SK-N-MC (cell line): ENCODE results near the gene COL18A1.

Source experiments
- DNase-seq: peaks from one replicate; pipeline ENCODE4 v3.0.0-alpha.2; 2011; ENCODE audit warnings: low read depth, low spot score
- H3K27ac ChIP-seq: fragments of 200-600 bp; sonication (generic); 2 replicates; pipeline ENCODE4 v1.5.1; 2016; ENCODE audit warnings: mixed run types
- H3K36me3 ChIP-seq: fragments of 200-600 bp; sonication (generic); 2 replicates; pipeline ENCODE4 v1.6.1; 2017; ENCODE audit warnings: antibody characterized with exemption, low read length, mixed read lengths; ENCODE audit not compliant: insufficient read depth
- H3K4me3 ChIP-seq: fragments of 200-600 bp; sonication (generic); 2 replicates; pipeline ENCODE4 v1.5.1; 2016
- H3K9ac ChIP-seq: fragments of 200-600 bp; sonication (generic); 2 replicates; pipeline ENCODE4 v1.8.0; 2017; ENCODE audit warnings: mixed run types, mixed read lengths; ENCODE audit not compliant: insufficient read length
- H3K9me3 ChIP-seq: fragments of 200-600 bp; sonication (generic); 2 replicates; pipeline ENCODE4 v1.6.1; 2017; ENCODE audit warnings: low read depth, mild to moderate bottlenecking, antibody characterized with exemption, low read length, moderate library complexity, mixed read lengths
- EZH2 ChIP-seq: fragments of 200-600 bp; sonication (generic); IDR thresholded peaks from one replicate; pipeline ENCODE4 v1.6.1; 2017; ENCODE audit warnings: antibody characterized with exemption
- FOXP2 ChIP-seq: optimal IDR thresholded peaks from 2 replicates; pipeline ENCODE3; 2011; ENCODE audit warnings: mild to moderate bottlenecking, moderate library complexity; ENCODE audit not compliant: insufficient read depth; ENCODE audit errors: extremely low read length, control extremely low read depth
- POLR2AphosphoS5 ChIP-seq: IDR thresholded peaks from 2 replicates; pipeline ENCODE4 v1.6.1; 2012; ENCODE audit warnings: mild to moderate bottlenecking, low read depth, low read length, borderline replicate concordance

Gene COL18A1

DNA sequence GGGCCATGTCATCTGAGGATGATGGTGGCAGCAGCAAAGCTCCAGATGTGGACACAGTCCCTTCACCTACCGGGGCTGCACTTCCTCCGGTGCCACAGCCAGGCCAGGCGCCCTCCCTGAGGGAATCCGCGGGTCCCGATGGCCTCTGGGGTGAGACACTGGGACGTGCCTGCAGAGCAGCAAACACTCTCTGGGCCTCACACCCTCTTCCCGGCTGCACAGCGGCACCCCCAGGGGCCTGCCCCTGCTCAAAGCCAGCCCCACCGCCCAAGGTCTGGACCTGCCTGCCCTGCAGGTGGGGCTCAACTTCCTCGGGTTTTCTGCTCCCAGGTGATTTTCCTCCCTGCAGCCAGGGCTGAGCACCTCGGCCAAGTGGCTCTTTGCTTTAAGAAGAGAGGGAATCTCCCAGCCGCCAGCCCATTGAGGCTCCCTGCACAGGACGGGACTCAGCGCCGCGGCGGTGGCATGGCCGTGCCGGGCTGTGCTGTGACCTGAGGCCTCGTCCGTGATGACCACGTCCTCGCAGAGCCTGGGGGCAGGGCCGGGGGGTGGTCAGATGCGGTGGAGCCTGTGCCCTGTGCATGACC, 21.3 kb upstream of the COL18A1 start:
- TF ChIP-seq POLR2AphosphoS5 (no peak), FOXP2 (no peak), EZH2 (no peak)
- no peaks in the 10 kb centered on the region for H3K9me3 ChIP-seq
- H3K36me3 ChIP-seq: no peaks in the 10 kb centered on the region
- H3K4me3 ChIP-seq: no peak overlapping the region
- no peak for DNase-seq
- H3K9ac ChIP-seq: no peak overlapping the region
- H3K27ac ChIP-seq: no peak overlapping the region

DNA sequence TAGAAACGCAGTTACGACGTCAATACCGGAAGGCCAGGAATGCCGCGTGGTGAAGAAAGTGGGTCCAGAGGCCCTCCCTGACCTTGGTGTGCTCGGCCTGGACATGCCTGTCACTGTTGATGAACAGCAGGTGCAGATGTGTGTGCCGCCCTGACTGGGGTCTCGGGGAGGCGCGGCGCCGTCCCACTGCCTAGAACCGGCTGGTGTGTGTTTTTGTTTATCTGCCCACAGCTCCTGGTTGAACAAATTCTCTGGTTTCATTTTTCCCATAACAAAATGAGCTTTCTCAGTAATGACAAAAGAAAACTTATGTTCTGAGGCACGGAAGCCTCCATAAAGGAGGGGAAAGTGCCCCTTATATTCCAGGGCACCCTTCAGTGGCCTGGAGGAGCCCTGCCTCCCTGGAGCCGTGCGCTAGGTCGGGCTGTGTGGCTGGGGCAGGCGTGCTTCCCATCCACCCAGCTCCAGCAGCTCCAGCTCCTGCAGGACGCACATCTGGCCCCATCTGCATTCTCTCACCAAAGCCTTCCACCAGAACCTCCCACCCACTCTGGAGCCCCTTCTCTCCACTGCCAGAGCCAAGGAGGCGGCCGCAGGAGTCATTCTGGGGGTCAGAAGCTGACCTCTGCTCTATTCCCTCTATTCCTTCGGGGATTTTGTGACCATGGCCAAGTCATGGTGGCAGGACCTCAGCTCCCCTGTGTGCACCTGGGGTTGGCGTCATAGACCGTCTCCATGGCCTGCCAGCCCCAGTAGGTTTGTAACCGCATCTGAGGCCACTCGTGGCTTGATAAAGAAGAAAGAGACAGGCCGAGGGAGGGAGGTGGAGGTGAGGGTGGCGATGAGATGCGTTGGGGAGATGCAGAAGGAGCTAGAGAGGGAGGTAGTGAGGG, 20.1 kb upstream of the COL18A1 start:
- H3K36me3 ChIP-seq: no peaks in the 10 kb centered on the region
- no peaks in the 10 kb centered on the region for H3K9me3 ChIP-seq
- TF ChIP-seq POLR2AphosphoS5 (no peak), FOXP2 (no peak), EZH2 (no peak)
- H3K9ac ChIP-seq: no peak overlapping the region
- no peak overlapping the region for H3K4me3 ChIP-seq
- no peak for DNase-seq
- H3K27ac ChIP-seq: no peak overlapping the region

DNA sequence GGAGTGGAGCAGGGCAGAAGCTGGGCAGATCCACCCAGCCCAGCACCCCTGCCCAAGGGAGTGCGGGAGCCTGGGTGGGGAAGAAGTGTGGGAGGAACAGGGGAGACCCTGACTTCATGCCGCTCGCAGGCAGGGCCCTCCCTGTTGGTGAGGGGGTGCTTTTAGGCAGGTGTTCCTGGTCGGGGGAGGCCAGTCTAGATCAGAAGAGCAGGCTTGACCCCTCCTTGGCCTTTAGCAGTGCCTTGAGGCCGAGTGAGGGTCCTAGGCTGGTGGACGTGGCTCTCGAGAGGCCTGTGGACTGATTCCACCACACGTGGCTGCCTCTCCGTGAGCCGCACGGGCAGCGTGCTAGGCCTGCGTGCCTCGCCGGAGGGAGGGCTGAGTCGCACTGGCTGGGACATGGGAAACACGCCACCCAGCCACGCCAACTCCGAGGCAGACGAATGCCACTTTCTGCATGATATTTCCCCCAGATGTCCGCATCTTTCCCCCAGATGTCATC, 19.4 kb upstream of the COL18A1 start:
- no peaks in the 10 kb centered on the region for H3K9me3 ChIP-seq
- TF ChIP-seq FOXP2: no peak
- no peak for TF ChIP-seq EZH2
- TF ChIP-seq POLR2AphosphoS5: no peak
- H3K36me3 ChIP-seq: no peaks in the 10 kb centered on the region
- DNase-seq: no peak
- H3K4me3 ChIP-seq: no peak overlapping the region
- H3K9ac ChIP-seq: no peak overlapping the region
- H3K27ac ChIP-seq: no peak overlapping the region

DNA sequence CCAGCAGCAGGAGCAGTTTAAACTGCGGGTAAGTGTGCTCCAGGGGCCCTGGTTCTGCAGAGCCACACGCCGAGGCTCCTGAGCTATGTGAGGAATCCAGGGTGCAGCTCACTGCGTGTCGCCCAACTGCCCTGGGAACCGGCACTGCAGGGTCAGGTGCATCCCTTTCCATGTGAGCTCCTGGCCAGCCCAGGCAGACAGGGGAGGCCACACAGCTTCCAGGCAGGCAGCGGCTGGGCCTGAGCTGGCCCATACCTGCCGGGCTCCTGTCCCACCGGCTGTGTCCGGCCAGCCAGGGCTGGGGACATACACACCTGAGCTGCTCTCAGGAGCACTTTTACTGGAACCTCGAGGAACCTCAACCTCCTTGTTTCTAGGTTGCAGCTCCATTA, 18.6 kb upstream of the COL18A1 start:
- Histone ChIP-seq H3K27ac (no peak overlapping the region), H3K36me3 (no peaks in the 10 kb centered on the region), H3K9me3 (no peaks in the 10 kb centered on the region), H3K9ac (no peak overlapping the region), H3K4me3 (no peak overlapping the region)
- no peak for TF ChIP-seq POLR2AphosphoS5
- no peak for TF ChIP-seq EZH2
- no peak for TF ChIP-seq FOXP2
- DNase-seq: no peak

DNA sequence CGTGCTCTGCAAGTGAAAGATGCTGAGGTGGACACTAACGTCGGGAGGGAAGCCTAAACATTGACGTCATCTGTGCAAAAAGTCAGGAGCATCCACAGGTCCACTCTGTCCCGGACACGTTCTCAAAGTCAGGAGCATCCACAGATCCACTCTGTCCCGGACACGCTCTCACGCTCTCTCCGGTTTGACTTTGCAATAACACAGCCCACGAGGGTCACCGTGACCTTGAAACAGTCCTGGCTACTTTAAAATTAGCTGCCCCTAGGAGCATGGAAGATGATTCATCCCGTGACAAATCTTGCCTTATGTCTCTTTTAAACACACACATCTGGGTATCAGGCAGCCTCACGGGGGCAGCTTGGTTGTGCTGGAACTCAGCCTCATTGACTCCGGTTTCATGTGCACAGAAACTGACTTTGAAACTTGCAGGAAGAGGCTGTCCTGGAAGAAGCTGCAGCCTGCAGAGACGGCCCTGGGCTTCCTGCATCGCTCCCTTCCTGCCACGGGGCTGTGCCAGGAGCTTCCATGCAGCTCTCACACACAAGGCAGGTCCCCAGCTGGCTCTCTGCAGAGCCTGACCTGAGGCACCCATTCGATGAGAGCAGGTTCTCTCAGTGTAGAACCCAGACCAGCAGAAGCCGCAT, 18.1 kb upstream of the COL18A1 start:
- Histone ChIP-seq H3K9me3 (no peaks in the 10 kb centered on the region), H3K9ac (no peak overlapping the region), H3K4me3 (no peak overlapping the region), H3K36me3 (no peaks in the 10 kb centered on the region), H3K27ac (no peak overlapping the region)
- DNase-seq: no peak
- TF ChIP-seq FOXP2: no peak
- TF ChIP-seq POLR2AphosphoS5: no peak
- no peak for TF ChIP-seq EZH2

DNA sequence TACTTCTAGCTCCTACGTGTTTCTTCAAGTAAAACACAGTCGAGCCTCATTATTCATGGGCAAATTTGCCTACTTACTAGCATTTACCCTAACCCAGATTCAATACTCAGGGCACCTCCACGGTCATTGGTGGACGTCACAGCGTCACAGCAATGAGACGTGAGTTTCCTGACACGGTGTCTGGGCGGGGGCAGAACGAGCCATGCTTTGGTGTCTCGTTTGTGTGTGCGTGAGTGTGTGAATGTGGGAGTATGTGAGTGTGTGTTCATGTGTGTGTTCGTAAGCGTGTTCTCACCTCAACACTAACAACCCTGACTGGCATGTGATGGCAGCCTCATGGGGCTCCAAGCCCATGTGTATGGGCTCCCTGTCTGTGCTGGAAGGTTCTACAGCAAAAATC, 17.5 kb upstream of the COL18A1 start:
- Histone ChIP-seq H3K4me3 (no peak overlapping the region), H3K9me3 (no peaks in the 10 kb centered on the region), H3K9ac (no peak overlapping the region), H3K27ac (no peak overlapping the region), H3K36me3 (no peaks in the 10 kb centered on the region)
- TF ChIP-seq FOXP2: no peak
- no peak for TF ChIP-seq EZH2
- no peak for TF ChIP-seq POLR2AphosphoS5
- DNase-seq: no peak

DNA sequence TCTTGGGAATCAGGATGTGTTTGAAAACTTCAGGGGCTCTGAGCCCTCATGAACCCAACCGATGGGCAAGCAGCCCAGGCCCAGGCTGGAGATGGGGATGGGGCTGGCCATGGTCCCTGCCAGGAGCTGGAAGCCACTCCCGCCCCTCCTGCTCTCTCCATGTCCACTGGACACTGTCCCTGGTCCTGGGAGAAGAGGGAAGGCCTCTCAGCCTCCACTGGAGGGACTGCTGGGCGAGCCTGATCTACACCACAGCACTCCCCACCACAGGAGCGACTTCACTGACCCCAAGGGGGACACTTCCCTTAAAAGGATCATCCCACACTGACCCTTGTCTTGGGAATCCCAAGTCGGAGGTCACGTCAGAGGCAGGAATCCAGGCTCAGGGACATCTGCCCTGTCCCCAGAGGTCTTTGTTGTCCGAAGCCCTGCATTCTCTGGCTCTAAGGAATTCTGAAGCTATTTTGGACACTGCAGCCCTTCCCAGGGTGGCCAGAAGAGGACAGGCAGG, 16.9 kb upstream of the COL18A1 start:
- no peak overlapping the region for H3K27ac ChIP-seq
- TF ChIP-seq EZH2 (no peak), POLR2AphosphoS5 (no peak), FOXP2 (no peak)
- no peak overlapping the region for H3K9ac ChIP-seq
- no peak overlapping the region for H3K4me3 ChIP-seq
- H3K36me3 ChIP-seq: no peaks in the 10 kb centered on the region
- DNase-seq: no peak
- H3K9me3 ChIP-seq: no peaks in the 10 kb centered on the region

DNA sequence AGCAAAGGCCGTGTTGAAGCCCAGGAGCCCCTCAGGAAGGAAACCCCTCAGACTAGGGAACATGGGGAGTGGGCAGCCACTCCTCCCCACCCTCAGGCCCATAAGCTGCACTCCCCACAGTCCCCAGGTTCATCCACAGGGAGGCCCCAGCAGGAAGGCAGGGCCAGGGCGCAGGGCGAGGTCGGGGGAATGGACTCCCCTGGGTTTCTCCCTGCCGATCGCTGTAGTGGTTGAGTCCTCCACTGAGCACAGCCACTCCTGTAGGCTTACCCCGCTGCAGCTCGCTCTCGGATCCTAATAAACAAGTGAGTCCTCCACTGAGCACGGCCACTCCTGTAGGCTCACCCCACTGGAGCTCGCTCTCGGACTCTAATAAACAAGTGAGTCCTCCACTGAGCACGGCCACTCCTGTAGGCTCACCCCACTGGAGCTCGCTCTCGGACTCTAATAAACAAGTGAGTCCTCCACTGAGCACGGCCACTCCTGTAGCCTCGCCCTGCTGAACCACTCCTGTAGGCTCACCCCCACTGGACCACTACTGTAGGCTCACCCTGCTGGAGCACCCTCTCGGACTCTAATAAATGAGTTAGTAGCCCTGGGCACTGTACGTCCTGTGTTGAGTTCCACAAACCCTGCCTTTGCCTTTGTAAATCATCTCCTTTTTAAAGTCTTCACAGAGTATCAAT, 16.2 kb upstream of the COL18A1 start:
- no peaks in the 10 kb centered on the region for H3K9me3 ChIP-seq
- no peak overlapping the region for H3K27ac ChIP-seq
- TF ChIP-seq EZH2 (no peak), POLR2AphosphoS5 (no peak), FOXP2 (no peak)

More for the DNA sequence above, 16.2 kb upstream of the COL18A1 start:
- Histone ChIP-seq H3K4me3 (no peak overlapping the region), H3K9ac (no peak overlapping the region), H3K36me3 (no peaks in the 10 kb centered on the region)
- DNase-seq: no peak
